Left cardiac atrium (tissue), 4 donors: ENCODE results near the gene ACOT11. TPM values are rescaled to one million over a fixed set of nuclear protein-coding genes. Genes with fewer than 3 reads are reported as not detected.

Experiments
- ATAC-seq, 2 donors: fragments of 200-7000 bp; cut with Tn5 transposase; one replicate each; pipeline ENCODE4 v1.9.1; 2020; ENCODE audit warnings: mild to moderate bottlenecking in 2 of 2, moderate library complexity in 2 of 2
- DNase-seq: peaks from one replicate; pipeline ENCODE4 v3.0.0-alpha.2; 2020
- intact Hi-C, 2 donors: fragments of 100-400 bp; cut with DNase I; formaldehyde crosslinking; loops; one replicate each; pipeline versions ENCODE4 v1.14.1 to v1.15.1; 2022 to 2023
- total RNA-seq, 2 donors: library from RNA; stranded (reverse); fragmentation: NEBNext Ultra II Directional; extraction: Animal tissue kit (Norgen Biotek cat#: 25700); gene quantifications; one replicate each; pipeline ENCODE4 v1.2.1, GENCODE V29; 2021
- donor health status: DM: no; HTN: yes; CAD: no.
- donor health status: DM: no; HTN: yes; CAD: no; lungs with severe emphysema.
- donor health status: DM: yes; HTN: yes; CAD: no.
- donor health status: Dilated cardiomyopathy.

Gene ACOT11
- total RNA-seq, 2 donors from 2014 or later: 15.2 to 23.3 TPM

DNA sequence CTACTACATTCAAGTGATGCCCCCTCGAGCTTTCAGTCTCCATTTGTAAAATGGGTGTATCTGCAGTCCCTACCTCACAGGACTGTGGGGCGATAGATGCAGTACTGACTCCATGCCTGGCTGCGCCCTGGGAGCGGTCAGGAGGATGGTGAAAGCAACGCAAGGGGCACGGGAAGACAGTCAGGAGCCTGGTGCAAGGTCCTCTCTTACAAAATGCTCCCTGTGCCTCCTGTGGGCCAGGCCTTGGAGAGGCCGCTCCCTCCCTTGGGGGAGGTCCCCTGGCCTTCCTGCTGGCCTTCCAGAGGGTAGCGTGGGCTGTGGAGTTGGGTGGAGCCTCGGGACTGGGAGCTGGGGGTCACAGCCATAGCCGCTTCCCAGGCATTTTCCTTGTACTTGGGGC is 53.7 kb downstream of the ACOT11 start:
- intact Hi-C loops: no loop called here
- ATAC-seq: peak in 1 of 2 donors; percentile 17
- DNase-seq: no peak

DNA sequence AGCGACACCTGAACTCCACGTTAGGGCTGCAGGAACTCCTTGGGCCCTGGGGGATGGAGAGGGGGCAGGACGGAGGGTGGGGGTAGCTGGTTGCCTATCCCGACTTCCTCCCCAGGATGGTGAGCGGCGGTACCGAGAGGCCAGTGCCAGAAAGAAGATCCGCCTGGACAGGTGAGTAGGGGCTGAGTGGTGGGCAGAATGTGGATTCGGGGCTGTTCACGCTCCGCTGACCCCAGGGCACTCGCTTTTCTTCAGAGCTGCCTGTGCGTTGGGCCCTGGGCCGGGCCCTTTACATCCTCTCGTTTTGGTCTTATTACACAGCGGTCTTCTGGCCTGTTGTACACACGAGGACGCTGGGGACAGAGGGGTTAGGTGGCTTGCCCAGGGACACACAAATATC is 54.5 kb downstream of the ACOT11 start:
- ATAC-seq: no peak
- intact Hi-C loops: no loop called here
- DNase-seq: no peak

DNA sequence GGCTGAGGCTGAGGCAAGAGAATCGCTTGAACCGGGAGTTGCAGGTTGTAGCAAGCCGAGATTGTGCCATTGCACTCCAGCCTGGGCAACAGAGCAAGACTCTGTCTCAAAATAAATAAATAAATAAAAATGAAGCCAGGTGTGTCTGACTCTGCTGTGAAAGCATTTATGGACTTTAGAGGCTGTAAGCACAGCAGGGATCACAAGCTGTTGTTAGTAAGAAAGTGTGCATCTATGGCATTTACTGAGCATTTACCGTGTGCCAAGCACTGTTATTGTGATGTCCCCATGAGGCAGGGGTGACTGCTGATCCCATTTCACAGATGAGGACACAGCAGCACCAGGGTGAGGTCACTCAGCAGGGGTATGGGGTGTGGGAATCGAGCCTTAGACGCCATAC is 55.2 kb downstream of the ACOT11 start:
- ATAC-seq: no peak
- intact Hi-C loops: no loop called here
- DNase-seq: no peak

DNA sequence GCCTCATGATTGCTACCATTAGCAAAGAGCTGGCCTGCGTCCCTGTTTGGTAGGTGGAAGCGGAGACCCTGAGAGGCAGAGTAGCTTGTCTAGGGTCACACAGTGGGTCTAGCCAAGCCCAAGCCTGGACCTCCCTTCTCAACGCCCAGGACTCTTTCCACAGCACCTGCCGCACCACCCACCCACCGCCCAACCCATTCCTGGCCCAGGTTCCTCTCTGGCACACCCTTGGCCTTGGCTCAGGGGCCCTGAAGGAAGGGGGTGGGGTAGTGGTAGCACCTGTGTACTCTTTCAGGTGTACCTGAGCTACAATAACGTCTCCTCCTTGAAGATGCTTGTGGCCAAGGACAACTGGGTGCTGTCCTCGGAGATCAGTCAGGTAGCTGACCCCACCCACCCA is 56.0 kb downstream of the ACOT11 start:
- no peak for ATAC-seq
- no peak for DNase-seq
- intact Hi-C loops: no loop called here

DNA sequence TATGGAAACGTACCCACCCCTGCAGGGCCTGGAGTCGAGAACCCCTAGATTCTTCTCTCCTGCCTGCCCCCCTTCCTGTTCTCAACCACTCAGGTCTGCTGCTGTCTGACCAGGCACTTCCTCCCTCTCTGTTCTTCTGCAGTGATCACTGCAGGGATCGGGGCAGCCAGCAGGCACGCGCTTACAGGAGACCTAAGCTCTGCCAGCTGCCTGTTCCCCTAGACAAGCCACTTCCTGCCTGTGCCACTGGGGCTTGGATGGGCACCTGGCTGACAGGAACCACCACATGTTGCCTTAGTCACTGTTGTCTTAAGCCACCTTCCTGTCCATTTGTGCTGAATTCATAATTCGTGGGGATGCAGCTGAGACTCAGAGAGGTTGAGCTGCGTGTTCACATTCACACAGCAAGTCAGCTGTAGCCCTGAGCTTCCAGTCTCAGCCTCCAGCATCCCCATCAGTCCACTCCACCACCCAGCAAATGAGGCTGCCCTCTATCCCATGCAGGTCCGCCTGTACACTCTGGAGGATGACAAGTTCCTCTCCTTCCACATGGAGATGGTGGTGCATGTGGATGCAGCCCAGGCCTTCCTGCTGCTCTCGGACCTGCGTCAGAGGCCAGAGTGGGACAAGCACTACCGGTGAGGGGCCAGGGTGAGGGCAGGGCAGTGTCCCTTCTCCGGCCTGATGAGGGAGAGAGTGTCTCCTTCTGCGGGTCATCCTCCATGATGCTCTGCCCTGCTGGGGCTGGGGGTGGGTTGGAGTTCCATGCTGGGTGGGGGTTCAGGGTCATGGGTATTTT is 56.7 kb downstream of the ACOT11 start:
- no peak for ATAC-seq
- intact Hi-C loops: no loop called here
- DNase-seq: no peak

DNA sequence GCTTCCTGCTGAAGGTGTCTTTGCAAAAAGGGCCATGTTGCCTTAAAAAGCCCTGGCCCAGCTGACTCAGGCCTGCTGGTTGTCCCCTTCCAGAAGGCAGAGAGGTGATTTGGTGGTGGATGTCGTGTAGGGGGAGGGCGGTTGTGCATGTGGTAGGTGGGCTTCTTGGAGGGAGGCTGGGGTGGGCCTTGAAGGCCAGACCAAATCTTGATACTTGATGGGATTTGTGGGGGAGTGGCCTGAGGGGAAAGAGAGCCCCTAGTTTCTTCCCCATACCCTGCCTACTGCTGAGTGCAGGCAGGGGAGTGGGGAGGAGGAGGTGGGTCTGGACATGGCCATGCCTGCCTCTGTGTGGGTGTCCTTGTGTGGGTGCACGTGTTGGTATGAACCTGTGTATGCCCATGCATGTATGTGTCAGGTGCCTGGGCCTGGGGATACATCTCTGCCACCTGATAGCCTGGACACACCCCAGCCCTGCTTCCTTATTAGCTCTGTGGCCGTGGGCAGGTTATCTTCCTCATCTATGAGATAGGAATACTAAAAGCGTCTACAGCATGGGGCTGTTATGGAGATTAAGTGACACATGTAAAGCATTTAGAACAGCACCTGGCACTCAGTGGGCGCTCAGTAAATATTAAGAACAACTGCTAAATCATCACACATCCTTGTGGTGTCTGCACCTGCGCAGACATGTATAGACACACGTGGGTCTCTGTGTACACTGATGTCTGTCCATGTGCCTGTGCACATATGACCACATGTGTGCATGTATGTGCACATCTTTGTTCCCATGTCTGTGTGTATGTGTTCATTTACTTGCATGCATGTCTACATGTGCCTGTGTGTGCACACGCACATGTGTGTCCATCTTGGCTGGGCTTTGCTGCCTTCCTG is 58.3 kb downstream of the ACOT11 start:
- DNase-seq (no peak), ATAC-seq (no peak)
- intact Hi-C loops: no loop called here

DNA sequence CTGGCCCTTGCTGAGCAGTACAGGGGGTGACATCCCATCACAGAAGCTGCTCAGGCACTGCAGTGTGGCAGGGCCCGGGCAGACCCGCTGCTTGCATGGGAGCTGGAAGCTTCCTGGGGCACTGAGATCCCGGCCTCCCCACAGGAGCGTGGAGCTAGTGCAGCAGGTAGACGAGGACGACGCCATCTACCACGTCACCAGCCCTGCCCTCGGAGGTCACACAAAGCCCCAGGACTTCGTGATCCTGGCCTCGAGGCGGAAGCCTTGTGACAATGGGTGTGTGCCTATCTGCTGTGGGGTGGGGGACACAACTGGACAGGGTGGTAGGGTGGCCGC is 58.9 kb downstream of the ACOT11 start:
- no peak for ATAC-seq
- intact Hi-C loops: no loop called here
- DNase-seq: no peak

DNA sequence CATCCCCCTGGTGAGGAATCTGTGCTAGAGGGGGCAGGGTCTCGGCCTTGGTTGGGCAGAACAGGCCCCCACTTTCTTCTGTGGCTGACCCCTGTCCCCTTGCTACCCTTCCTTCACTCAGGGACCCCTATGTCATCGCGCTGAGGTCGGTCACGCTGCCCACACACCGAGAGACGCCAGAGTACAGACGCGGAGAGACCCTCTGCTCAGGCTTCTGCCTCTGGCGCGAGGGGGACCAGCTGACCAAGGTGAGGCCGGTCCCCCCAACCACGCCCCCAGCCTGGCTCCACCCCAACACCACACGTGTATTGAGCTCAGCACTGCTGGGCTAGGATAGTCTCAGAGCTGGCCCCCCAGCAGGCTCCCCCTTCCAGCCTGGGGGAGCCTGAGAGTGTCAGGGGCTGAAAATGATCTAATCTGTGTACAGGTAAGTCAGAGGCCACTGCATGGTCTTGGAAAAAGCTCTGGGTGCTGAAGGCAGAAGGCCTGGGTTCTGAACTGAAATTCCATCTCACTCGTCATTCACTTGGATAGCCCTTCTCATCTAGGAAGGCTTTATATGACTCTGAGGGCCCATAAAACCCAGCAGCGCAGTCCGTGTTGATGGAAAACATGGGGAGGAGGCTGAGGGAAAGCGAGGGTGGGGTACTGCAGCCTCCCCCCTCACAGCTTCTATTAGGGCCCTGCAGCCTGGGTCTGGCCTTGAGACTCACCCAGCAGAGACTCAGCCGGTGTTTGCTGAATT is 60.0 kb downstream of the ACOT11 start:
- intact Hi-C loops: no loop called here
- ATAC-seq (no peak), DNase-seq (no peak)

DNA sequence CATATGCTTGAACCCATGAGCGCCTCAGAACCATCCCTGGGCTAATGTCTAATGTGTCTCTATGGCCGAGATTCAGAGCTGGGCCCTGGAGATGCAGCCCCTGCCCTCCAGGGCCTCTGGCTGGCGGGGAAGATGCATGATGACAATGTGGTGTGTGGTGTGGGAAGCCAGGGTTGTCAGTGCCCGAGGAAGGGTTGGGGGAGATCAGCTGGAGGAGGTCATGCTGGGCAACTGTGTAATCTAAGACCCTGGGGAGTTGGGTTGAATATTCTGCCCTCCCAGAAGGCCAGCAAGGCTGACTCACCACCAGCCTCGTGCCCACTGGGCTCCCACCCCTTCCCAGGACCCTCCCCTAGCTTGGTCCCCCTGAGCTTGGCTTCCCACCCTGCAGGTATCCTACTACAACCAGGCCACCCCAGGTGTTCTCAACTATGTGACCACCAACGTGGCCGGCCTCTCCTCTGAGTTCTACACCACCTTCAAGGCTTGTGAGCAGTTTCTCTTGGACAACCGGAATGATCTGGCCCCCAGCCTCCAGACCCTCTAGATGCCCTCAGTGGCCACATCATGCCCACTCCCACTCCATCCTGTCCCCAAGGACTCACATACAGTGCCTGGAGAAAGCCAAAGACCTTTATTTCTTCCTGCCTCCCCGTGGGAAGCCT is 60.7 kb downstream of the ACOT11 start:
- intact Hi-C loops: no loop called here
- no peak for ATAC-seq
- no peak for DNase-seq

DNA sequence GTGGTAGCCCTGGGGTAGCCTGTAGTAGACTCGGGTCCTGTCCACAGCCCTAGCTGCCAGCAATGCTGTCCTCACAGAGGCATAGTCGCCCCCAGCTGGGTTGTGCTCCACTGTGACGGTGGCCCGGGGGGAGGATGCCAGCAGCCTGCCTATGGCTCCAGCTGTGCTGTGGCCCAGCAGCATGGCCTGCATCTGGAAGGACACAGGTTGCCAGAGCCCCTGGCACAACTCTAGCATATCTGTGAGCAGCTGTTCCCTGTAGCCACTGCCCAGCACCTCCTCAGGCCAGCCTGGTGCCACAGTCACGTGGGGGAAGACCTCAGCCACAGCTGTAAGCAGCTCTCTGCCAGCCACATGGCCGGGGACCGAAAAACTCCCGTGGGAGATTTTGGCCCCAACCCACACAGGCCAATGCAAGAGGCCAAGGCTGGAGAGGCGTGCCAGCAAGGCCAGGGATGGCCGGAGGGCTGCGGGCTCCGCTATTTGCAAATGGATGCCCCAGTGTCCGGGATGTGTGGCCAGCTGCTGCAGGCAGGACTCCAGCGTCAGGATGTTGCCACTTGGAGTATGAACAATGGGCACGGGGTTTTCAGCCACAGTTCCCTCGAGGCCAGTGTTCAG is 61.4 kb downstream of the ACOT11 start:
- peak; percentile 11 to 86 for ATAC-seq
- intact Hi-C loops: no loop called here

DNA sequence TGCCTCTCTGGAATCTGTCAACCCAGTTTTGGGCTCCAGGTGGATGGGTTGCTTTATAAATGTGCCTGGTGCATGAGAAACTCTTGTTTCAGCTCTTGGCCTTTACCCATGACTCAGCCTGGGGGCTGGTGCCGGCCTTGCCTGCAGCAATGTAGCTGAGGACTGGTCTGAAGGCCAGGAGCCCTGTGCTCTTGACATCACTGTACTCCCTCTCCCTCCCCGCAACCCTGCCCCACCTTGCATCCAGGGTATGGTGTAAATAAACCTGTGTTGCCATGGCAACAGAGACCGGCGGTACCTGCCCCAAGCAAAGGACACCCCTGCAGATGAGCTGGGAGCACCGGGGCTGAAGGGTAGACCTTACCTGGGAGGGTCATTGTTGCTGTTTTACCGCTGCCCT is 62.0 kb downstream of the ACOT11 start:
- intact Hi-C loops: no loop called here
- ATAC-seq (no peak), DNase-seq (no peak)

More for the DNA sequence above, 61.4 kb downstream of the ACOT11 start:
- DNase-seq: no peak

DNA sequence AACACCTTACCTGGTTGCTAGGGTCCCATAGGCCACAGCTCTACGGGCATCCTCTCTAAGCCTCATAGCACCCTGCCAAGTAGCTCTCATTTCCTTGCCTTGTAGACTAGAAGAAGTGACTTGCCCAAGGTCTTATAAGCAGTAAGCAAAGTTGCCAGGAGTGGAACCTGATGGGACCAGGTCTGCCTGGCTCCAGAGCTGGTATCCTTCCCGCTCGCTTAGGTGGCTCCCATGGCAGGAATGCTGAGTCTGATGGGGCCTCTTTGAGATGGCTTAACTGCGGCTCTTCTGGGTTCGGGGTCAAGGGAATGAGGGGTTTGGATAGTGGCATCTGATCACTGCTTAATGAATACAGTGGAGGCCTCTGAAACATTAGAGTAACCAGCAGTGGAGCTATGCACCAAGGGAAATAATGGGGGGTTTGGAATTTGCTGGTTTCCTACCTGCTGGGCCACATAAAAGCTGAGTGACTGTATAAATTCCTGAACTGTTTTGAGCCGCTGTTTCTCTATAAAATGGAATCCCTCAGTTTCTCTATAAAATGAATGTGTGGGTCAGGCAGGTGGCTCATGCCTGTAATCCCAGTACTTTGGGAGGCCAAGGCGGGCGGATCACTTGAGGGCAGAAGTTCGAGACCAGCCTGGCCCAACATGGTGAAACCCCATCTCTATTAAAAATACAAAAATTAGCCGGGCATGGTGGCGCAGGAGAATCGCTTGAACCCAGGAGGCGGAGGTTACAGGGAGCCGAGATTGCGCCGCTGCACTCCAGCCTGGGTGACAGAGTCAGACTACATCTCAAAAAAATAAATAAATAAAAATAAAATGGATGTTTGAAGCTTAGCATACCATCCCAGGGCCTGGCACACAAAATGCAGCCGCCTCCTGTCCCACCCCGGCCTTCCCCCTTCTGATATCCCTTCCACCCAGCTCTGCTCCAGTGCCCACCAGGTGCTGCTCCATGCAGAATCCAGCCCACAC is 62.9 kb downstream of the ACOT11 start:
- intact Hi-C loops: no loop called here
- no peak for DNase-seq

DNA sequence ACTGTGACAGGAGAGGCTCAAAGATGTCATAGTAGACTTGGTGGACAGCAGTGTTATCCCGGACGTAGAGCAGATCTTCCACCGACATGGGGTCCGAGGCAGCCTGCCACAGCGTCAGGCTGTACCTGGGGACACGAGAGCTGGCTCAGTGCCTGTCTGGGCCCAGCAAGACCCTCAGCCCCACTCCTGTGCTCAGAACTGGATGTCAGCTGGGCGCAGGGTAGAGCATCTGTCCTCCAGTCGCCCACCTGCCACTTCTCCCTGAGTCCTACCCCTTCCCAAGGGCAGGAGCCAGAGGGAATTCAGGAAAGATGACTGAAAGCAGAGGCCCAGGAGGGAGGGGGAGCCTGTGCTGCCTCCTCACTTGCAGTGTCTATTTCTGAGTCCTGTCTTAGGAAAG is 63.6 kb downstream of the ACOT11 start:
- ATAC-seq (no peak), DNase-seq (no peak)
- intact Hi-C loops: no loop called here

More for the DNA sequence above, 62.9 kb downstream of the ACOT11 start:
- no peak for ATAC-seq

DNA sequence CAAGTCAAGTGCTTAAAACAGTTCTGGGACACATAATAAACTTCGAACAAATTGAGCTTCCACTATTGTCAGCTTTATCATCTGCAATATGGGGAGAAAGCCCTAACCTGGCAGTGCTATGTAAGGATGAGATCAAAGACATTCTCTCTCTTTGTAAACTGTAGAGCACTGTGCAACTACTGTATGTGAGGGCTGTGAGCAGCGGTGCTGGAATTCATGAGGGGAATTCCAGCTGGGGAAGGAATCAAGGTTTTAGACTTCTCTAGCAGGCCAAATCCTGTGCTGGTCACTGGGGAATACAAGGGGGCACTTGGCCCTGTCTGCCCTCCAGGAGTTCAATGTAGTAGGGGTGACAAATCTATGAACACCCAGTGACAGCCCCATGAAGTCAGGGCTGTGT is 66.0 kb downstream of the ACOT11 start:
- intact Hi-C loops: no loop called here
- no peak for ATAC-seq
- no peak for DNase-seq

DNA sequence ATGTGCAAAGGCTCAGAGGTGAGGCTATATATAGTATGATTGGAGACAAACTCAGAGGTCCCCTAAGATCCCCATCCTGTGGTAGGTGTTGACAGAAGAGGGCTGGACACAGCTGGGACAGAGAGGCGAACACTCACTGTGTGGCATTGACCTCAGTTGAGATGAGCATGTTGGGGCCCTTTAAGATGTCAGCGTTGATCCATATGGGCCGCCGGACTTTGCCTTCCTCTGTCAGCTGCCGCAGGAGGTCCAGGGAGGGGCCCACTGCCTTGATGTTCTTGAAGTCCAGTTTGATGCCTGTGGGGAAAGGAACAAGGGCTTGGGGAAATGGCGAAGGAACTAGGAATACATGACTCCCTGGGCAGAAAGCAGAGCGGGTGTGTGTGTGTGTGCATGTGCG is 66.5 kb downstream of the ACOT11 start:
- intact Hi-C loops: no loop called here
- DNase-seq (no peak), ATAC-seq (no peak)

DNA sequence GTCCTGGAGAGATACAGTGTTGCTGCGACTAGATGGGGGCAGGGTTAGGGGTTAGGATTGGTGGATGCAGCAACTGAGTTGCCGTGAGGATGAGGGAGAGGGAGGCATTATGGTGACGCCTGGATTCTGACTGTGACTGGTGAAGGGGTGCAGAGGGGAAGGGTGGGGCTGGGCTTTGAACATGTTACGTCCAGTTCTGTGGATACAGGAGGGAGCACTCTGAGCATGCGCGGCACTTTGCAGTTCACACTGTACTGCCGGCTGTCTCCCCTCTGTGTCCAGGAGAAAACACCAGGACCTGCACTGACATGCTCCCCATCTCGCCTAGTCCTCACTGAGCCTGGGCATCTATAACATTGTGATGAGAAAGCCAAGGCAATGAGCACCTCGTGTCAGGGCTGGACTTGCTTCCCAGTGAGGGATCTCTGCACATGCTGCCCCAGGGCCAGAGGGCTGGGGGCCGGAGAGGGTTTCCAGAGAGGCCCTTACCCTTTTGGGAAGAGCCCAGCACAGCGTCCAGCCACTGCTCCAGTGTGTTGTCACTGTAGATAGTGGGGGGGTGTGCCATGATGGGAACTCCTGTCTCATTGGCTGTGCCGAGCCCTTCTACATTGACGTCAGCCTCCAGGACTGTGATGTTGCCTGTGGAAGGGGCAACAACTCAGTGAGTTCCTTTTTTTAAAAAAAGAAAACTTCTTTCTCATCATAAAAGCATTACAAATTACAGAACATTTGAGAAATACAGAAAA is 67.7 kb downstream of the ACOT11 start:
- peak; percentile 53 to 59 for ATAC-seq
- DNase-seq: no peak
- intact Hi-C loops: no loop called here

DNA sequence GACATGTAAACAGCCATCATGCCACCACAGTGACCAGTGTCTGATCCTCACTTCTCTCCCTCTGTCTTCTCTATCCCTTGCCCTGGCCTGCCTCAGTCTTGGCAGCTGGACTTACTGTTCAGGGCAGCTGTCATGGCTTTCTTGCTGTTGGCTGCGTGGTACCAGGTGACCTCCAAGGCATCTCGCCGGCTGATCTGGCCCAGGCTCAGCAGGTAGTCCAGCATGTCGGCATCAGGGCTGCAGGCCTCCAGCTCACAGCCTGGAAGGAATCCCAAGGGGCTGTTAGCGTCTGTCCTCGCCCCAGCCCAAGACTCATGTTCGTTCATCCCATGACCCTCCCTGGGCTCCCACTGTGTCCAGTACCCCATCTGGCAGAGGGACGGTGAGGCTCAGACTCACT is 71.7 kb downstream of the ACOT11 start:
- no peak for ATAC-seq
- no peak for DNase-seq
- intact Hi-C loops: no loop called here
